Measurements from ENCODE around the gene DNAH10. TPM values are rescaled to one million over a fixed set of nuclear protein-coding genes. Genes with fewer than 3 reads are reported as not detected.
"Not testable (repeated sequence)": the region's sequence is repeated elsewhere in the genome, so short reads cannot be mapped to it uniquely, and the experiment has no call there.

The DNAH10 gene
- total RNA-seq, 1 donor from 2014 or later: 0.22 TPM

DNA sequence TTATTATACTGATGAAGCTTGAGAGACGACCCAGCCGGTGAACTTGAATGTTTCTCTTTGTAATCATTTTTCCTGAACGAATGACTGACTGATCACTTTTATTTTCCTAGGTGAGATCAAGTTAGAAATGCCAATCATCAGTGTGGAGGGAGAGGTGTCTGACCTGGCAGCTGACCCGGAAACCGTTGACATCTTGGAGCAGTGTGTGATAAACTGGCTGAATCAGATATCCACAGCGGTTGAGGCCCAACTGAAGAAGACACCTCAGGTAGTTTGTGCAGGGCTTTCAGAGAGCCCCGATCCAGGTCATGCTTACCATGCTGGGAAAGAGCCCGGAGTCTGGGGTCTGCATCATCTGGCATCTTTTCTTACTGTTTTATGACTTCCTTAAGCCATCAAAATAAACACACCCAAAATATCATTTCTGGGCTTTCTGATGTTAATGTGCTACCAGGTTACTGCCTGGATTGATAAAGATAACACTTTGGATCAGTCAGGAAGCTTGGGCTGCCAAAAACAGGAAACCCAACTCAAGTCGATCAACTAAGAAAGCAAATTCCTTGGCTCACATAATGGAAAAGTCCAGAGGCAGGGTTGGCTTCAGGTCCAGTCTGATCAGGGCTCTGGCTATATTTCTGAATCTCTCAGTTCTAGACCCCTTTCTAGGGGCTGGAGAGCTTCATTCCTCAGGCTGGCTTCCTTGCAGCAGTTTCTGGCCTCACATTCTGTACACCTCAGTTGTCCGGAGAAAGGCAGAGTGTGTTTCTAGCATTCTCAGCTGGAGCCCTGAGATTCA is 21.1 kb downstream of the DNAH10 start:
- intact Hi-C loops (cut with DNase I): no loop called here
- no peak for ATAC-seq
- DNase-seq (ENCODE audit: missing footprints): no peak

DNA sequence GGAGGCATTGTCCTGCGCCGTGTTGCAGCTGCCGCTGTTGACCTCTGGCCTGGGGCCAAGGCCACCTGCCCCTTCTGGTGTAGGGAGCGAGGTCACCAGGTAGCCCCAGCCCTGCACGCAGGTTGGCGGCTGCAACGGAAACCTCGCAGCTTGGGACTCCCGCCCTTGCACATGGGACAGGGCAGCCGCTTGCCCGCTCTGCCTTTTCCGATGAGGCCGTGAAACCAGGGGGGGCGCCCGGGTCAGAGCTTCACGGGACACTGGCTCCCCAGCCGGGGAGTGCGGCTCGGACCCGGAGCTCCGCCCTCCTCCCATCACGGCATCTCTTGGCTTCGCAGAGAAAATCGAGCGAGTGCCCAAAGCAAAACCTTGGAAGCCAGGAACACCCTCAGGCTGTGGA is 25.4 kb downstream of the DNAH10 start:
- DNase-seq (ENCODE audit: missing footprints) (no peak), ATAC-seq (no peak)
- intact Hi-C loops (cut with DNase I): no loop called here

DNA sequence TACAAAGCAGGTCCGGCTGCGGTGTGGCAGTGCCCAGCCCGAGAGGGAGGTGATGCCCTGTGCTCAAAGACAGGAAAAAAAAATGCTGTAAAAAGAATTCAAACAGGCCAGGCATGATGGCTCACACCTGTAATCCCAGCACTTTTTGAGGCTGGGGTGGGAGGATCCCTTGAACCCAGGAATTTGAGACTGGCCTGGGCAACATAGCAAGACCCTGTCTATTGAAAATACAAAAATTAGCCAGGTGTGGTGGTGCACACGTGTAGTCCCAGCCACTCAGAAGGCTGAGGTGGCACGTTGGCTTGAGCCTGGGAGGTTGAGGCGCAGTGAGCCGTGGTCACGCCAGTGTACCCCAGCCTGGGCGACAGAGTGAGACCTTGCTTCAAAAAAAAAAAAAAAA is 26.4 kb downstream of the DNAH10 start:
- DNase-seq (ENCODE audit: missing footprints) (no peak), ATAC-seq (no peak)
- intact Hi-C loops (cut with DNase I): no loop called here

DNA sequence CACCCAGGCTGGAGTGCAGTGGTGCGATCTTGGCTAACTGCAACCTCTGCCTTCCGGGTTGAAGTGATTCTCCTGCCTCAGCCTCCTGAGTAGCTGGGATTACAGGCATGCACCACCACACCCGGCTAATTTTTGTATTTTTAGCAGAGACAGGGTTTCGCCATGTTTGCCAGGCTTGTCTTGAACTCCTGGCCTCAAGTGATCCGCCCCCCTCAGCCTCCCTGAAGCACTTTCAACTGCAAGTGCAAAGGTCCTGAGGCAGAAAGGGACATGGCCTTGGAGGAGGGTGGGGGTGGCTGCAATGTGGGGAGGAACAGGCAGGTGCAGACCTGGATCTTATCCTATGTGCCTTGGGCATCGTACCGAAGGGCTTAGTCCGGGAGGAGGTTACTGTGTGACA is 27.3 kb downstream of the DNAH10 start:
- intact Hi-C loops (cut with DNase I); ATAC-seq; DNase-seq (ENCODE audit: missing footprints): not testable (repeated sequence)

DNA sequence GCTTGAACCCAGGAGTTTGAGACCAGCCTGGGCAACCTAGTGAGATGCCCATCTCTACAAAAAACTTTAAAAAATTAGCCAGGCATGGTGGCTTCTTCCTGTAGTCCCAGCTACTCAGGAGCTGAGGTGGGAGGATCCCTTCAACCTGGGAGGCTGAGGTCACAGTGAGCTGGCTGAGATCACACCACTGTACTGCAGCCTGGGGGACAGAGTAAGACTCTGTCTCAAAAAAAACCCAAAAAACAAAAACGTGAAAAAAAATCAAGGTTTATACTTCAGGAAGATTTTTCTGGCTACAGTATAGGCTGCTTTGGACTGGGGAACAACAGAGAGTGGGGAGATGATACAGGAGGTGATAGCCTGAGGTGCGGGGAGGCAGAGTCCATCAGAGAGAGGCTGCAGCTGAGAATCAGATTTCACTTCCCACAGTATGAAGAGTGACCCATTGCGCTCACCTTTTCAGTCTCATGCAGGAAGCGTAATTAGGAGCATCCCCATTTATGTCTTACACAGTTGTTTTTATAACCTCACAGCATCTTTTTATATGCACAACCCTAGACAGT is 28.9 kb downstream of the DNAH10 start:
- intact Hi-C loops (cut with DNase I): no loop called here
- no peak for ATAC-seq
- DNase-seq (ENCODE audit: missing footprints): no peak

DNA sequence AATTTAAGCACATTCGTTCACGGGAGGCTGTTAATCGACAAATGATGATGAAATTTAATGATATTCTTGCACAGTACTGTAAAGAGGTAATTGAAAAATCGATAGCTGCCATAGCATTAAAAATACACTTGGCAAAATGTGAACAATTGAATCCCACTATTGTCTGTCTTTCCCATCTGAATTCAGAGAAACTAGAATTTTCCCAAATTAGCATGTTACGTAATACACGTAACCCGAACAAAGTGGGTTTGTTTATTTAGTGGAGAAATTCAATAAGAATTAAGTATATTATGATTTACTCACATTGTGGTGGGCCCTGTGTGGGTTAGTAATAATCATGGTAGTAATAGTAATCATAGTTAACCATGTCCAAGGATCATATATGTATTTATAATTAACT is 31.9 kb downstream of the DNAH10 start:
- intact Hi-C loops (cut with DNase I): no loop called here
- no peak for ATAC-seq
- DNase-seq (ENCODE audit: missing footprints): no peak

DNA sequence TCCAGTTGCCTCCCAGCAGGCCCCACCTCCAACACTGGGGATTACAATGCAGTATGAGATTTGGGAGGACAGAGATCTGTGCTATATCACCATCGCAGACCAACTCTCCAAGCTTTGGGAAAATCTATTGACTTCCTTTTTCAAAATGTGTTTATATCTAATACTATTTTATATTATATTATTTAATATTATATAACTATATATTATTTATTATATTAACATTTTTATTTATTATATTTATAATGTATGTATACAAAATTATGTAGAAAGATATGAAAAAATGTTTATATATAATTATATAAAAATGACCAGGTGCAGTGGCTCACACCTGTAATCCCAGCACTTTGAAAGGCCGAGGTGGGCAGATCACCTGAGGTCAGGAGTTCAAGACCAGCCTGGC is 36.4 kb downstream of the DNAH10 start:
- intact Hi-C loops (cut with DNase I): no loop called here
- DNase-seq (ENCODE audit: missing footprints) (no peak), ATAC-seq (no peak)

DNA sequence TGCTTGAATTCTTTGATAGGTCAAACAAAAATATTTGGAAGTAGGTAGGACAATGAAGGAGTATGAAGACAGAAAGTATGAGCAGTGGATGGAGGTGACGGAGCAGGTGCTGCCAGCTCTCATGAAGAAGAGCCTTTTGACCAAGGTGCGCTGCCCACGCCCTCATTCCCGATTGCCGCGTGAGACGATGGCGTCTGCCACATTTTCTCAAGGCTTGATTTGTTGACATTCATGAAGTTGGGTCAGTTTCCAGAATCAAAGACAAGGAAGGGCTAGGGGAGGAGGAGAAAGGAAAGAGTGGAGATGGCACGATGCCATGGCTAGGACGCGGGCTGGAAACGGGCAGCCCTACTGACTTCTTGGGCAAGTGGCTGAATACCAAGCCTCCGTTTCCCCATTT is 37.1 kb downstream of the DNAH10 start:
- intact Hi-C loops (cut with DNase I): no loop called here
- DNase-seq (ENCODE audit: missing footprints) (no peak), ATAC-seq (no peak)

DNA sequence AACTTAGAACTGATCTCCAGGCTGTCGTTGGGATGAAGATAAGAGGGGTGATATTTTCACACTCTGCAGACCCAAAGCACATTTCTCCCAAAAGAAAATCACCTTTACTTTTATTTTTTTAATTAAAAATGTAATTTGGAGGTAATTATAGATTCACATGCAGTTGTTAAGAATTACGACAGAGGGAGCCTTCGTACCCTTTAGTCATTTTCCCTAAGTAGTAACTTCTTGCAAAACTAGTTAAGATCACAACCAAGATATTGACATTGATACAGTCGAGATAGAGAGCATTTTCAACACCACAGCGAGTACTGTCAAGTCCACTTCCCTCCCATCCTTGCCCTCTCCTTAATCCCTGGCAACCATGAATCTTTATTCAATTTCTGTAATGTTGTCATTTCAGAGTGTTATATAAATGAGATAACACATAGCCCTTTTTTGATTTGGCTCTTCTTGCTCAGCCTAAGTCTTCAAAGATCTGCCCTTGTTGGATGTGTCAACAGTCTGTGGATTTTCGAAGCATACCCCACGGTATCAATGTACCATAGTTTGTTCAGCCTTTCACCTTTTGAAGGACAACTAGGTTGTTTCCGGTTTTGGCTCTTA is 39.6 kb downstream of the DNAH10 start:
- ATAC-seq: no peak
- intact Hi-C loops (cut with DNase I): no loop called here

DNA sequence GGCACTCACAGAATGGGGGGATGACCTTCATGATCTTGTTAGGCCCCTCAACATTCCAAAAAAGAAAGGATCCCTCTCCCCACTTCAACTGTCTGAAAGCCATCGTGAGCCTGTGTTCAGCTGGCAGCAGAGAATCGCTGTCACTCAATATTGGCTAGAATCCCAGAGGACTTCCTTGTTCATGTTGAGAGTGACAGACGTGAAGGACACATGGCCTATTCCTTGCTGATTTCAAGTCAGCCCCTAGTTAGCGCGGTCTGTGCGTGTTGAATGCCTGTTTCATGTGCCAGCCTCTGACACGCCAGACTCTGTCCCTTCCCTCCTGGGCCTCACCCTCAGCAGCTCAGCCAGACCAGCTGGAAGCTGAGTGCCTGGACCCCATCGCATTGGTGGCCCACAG is 43.1 kb downstream of the DNAH10 start:
- intact Hi-C loops (cut with DNase I): no loop called here
- DNase-seq (ENCODE audit: missing footprints) (no peak), ATAC-seq (no peak)

More for the DNA sequence above, 39.6 kb downstream of the DNAH10 start:
- DNase-seq (ENCODE audit: missing footprints): no peak

DNA sequence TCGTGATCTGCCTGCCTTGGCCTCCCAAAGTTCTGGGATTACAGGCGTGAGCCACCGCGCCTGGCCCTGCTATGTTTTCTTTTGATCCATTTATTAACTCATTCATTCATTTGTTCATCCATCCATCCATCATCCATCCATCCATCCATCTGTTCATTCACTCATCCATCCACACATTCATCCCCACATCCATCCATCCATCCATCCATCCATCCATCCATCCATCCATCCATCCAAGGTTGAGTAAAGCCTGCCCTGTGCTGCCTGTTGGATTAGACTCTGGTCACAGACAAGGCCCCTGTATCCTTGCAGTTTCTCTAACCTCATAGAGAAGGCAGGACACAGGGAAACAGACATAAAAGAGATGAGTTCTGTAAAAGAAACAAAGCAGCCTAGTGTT is 44.9 kb downstream of the DNAH10 start:
- ATAC-seq: no peak
- intact Hi-C loops (cut with DNase I): no loop called here

DNA sequence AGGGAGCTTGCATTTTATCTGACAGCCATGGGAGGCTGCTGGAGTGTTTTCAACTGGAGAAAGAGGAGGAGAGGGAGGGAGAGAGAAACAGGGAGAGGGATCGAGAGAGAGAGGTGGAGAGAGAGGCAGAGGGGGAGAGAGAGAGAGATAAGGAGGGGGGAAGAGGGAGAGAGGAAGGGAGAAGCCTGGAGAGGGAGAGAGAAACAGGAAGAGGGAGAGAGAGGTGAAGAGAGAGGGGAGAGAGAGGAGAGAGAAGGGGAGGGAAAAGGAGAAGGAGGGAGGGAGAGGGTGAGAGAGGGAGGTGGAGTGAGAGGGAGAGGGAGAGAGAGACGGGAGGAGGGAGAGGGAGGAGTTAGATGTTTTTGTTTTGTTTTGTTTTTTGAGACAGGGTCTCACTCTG is 45.6 kb downstream of the DNAH10 start:
- ATAC-seq: no peak
- DNase-seq (ENCODE audit: missing footprints): no peak
- intact Hi-C loops (cut with DNase I): no loop called here

More for the DNA sequence above, 44.9 kb downstream of the DNAH10 start:
- DNase-seq (ENCODE audit: missing footprints): no peak

DNA sequence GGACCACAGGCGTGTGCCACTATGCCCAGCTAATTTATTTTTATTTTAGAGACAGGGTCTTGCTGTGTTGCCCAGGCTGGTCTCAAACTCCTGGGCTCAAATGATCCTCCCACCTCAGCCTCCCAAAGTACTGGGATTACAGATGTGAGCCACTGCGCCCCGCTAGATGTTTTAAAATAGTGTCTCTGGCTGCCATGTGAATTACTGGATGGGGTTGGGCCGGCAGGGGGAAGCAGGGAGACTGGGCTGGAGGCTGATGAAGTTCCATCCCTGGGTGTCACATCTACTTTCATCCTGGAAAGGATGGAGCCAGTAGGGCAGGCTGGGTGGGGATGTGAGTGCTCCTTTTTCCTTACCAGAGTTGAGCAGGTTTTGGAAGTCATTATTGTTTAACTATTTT is 46.1 kb downstream of the DNAH10 start:
- ATAC-seq (no peak), DNase-seq (ENCODE audit: missing footprints) (no peak)
- intact Hi-C loops (cut with DNase I): no loop called here

DNA sequence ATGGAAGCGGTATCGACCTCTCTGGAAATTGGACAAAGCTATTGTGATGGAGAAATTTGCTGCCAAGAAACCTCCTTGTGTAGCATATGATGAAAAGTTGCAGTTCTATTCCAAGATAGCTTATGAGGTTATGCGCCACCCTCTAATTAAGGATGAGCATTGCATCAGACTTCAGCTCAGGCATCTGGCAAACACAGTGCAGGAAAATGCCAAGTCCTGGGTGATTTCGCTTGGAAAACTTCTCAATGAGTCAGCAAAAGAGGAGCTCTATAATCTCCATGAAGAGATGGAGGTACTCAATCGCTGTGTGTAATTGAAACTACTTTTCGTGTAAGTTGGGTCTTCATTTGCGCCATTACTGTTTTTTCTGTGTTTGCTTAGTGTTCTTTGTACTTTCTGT is 51.2 kb downstream of the DNAH10 start:
- ATAC-seq (no peak), DNase-seq (ENCODE audit: missing footprints) (no peak)

DNA sequence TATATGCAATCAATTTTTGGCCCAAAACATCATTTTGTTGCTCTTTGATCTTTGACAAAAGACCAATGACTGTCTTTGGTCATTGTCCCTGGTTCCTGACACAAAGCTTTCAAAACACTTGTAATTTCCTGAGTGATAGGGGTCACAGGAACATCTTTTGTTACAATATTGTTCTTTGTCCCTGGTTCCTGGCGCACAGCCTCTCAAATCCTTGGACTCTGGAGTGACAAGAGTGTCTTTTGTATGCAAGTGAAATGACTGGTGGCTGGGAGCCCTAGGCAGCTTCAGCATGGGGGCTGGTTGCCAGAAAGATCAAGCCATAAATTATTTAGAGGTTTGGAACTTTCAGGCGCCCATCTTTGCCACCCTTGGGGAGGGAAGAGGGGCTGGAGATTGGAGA is 53.9 kb downstream of the DNAH10 start:
- DNase-seq (ENCODE audit: missing footprints) (no peak), ATAC-seq (no peak)
- intact Hi-C loops (cut with DNase I): no loop called here

More for the DNA sequence above, 51.2 kb downstream of the DNAH10 start:
- intact Hi-C loops (cut with DNase I): no loop called here

DNA sequence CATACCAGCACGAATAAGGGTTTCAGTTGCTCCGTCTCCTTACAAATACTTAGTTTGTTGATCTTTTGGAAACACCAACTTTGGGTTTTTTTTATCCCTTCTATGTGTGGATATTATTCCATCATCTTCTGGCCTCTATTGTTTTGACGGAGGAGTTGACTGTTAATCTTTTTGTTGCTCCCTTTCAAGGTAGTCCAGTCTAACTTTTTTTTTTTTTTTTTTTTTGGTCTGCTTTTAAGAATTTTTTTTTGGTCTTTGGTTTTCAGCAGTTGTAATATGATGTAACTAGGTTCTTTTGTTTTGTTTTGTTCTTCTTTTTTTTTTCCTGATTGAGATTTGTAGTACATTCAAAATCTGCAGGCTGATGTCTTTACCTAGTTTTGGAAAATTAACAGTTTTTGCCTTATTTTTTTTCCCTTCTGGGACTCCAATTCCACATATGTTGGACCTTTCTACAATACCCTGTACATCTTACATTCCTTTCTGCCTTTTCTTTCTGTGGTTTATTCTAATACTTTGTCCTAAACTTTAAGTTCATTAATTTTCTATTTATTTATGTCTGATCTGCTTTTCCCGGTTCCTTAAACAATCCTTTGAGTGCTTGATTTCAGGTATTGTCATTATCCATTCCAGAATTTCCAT is 54.9 kb downstream of the DNAH10 start:
- no peak for DNase-seq (ENCODE audit: missing footprints)
- ATAC-seq: no peak
- intact Hi-C loops (cut with DNase I): no loop called here

DNA sequence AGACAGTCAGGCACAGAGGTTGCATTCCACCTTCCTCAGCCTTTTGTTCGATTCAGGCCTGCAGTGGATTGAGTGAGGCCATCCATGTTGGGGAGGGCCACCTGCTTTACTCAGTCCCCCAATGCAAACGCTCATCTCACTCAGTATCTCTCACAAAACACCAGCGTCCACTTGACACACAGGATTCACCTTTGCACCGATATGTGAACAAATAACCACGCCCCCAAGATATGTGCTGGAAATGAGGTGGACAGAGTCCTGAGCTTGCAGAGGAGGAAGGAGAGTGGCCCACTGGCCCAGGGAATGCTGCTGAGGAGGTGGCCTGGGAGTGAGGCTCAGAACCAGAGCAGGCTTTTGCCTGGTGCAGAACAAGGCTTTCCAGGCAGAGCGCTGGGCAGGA is 60.7 kb downstream of the DNAH10 start:
- intact Hi-C loops (cut with DNase I): no loop called here
- DNase-seq (ENCODE audit: missing footprints) (no peak), ATAC-seq (no peak)

DNA sequence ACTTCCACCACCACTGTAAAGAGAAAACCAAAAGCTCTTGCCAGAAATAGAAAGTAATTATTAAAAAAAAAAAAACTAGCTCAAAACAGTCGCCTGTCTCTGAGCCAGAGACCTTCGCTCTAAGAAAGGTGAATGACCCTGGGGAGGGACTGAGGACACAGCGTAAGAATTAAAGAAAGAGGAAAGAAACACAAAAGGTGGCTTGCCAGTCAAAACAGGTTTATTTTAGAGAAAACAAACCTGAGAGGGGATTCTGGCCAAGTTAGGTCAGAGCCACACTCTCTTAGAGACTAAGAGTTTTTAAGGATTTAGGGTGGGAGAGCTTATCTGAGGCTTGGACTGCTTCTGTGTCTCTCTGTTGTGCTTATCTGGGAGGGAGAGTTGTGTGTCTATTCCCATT is 66.0 kb downstream of the DNAH10 start:
- intact Hi-C loops (cut with DNase I): no loop called here
- no peak for DNase-seq (ENCODE audit: missing footprints)
- no peak for ATAC-seq

DNA sequence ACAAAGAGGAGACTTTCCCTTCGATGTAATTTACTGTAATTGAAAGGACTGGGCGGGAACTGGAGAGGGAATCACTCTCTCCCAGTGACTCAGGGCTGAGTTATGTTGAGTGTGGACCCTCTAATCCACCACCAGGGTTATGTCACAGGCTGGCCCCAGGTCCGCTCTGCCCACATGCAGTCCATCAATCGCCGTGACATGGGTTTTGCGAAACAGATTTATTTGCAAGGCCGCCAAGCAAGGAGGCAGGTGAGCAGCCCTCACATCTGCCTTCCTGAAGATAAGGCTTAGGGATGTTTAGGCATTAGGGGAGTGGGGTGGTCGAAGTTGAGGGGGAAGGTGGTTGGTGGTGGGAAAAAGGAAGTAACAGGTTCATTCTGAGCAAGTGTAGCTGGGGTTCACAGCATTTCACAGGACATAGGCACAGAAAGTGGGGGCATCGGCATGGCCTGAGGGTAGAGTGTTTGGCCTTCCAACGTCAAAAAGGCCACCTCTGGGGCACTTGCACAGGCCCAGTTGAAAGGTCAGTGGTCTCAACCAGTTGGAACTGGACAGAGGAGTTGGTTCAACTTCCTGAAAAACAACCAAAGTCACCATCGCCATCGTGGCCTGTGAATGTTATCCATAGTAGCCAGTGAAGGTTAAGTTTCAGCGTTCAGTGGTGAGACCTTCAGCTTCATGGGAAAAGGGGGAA is 66.9 kb downstream of the DNAH10 start:
- DNase-seq (ENCODE audit: missing footprints) (no peak), ATAC-seq (no peak)
- intact Hi-C loops (cut with DNase I): no loop called here

Data from Right ventricle myocardium inferior (tissue), 1 donor.